ES-I3 (cell line): ENCODE data around the gene DNAH12.
"Not testable (repeated sequence)": the region's sequence is repeated elsewhere in the genome, so short reads cannot be mapped to it uniquely, and the experiment has no call there.

ENCODE experiments used
- H3K36me3 ChIP-seq: 2 replicates; pipeline ENCODE4 v1.6.1; 2013; ENCODE audit warnings: mild to moderate bottlenecking, low read length, control low read depth, moderate library complexity; ENCODE audit not compliant: insufficient read depth
- H3K4me1 ChIP-seq: 2 replicates; pipeline ENCODE4 v1.6.1; 2013; ENCODE audit warnings: mild to moderate bottlenecking, control low read depth, low read length; ENCODE audit not compliant: insufficient read depth
- H3K9ac ChIP-seq: 2 replicates; pipeline ENCODE4 v1.6.1; 2013; ENCODE audit warnings: low read depth, mild to moderate bottlenecking, low read length, moderate library complexity
- H3K9me3 ChIP-seq: 2 replicates; pipeline ENCODE4 v1.6.1; 2013; ENCODE audit warnings: mild to moderate bottlenecking, low read length, moderate library complexity; ENCODE audit not compliant: control insufficient read depth, insufficient read depth

Gene DNAH12

GRCh38 chr3:57354768-57355167 lies 189.4 kb downstream of the DNAH12 start:
- Histone ChIP-seq H3K9ac (no peak overlapping the region), H3K9me3 (no peaks in the 10 kb centered on the region), H3K4me1 (no peaks in the 10 kb centered on the region)

GRCh38 chr3:57350271-57350670 lies 193.9 kb downstream of the DNAH12 start:
- no peaks in the 10 kb centered on the region for H3K4me1 ChIP-seq

More at GRCh38 chr3:57354768-57355167, 189.4 kb downstream of the DNAH12 start:
- H3K36me3 ChIP-seq, result no peaks in the 10 kb centered on the region

GRCh38 chr3:57339071-57339642 lies 205.0 kb downstream of the DNAH12 start:
- H3K4me1 ChIP-seq, H3K9me3 ChIP-seq, H3K9ac ChIP-seq, H3K36me3 ChIP-seq: not testable (repeated sequence)

More at GRCh38 chr3:57350271-57350670, 193.9 kb downstream of the DNAH12 start:
- Histone ChIP-seq H3K9ac (no peak overlapping the region), H3K36me3 (no peaks in the 10 kb centered on the region), H3K9me3 (no peaks in the 10 kb centered on the region)

- H3K36me3 ChIP-seq, H3K9me3 ChIP-seq, H3K9ac ChIP-seq, H3K4me1 ChIP-seq: not testable (repeated sequence)
These were observed 205.7 kb downstream of the DNAH12 start for GRCh38 chr3:57338272-57339070.

GRCh38 chr3:57335283-57335938 lies 208.7 kb downstream of the DNAH12 start:
- Histone ChIP-seq H3K9me3 (no peaks in the 10 kb centered on the region; the same call in 1 of the 2 replicates), H3K9ac (no peak overlapping the region)

GRCh38 chr3:57331078-57331610 lies 213.0 kb downstream of the DNAH12 start:
- no peaks in the 10 kb centered on the region for H3K4me1 ChIP-seq
- H3K36me3 ChIP-seq, result no peaks in the 10 kb centered on the region
- no peaks in the 10 kb centered on the region for H3K9me3 ChIP-seq
- H3K9ac ChIP-seq, result no peak overlapping the region

More at GRCh38 chr3:57335283-57335938, 208.7 kb downstream of the DNAH12 start:
- Histone ChIP-seq H3K4me1 (no peaks in the 10 kb centered on the region), H3K36me3 (no peaks in the 10 kb centered on the region)

GRCh38 chr3:57326498-57326897 lies 217.6 kb downstream of the DNAH12 start:
- not testable (repeated sequence) for H3K9me3 ChIP-seq

GRCh38 chr3:57314204-57314603 lies 229.9 kb downstream of the DNAH12 start:
- no peaks in the 10 kb centered on the region for H3K36me3 ChIP-seq
- no peaks in the 10 kb centered on the region for H3K4me1 ChIP-seq

More at GRCh38 chr3:57326498-57326897, 217.6 kb downstream of the DNAH12 start:
- H3K4me1 ChIP-seq, H3K36me3 ChIP-seq, H3K9ac ChIP-seq: not testable (repeated sequence)

GRCh38 chr3:57309769-57310360 lies 234.3 kb downstream of the DNAH12 start:
- no peaks in the 10 kb centered on the region for H3K4me1 ChIP-seq
- H3K36me3 ChIP-seq, result no peaks in the 10 kb centered on the region
- H3K9ac ChIP-seq, result no peak overlapping the region
- H3K9me3 ChIP-seq, result no peaks in the 10 kb centered on the region

More at GRCh38 chr3:57314204-57314603, 229.9 kb downstream of the DNAH12 start:
- no peak overlapping the region for H3K9ac ChIP-seq
- no peaks in the 10 kb centered on the region for H3K9me3 ChIP-seq

- H3K9me3 ChIP-seq, H3K4me1 ChIP-seq, H3K36me3 ChIP-seq, H3K9ac ChIP-seq: not testable (repeated sequence)
These were observed 240.6 kb downstream of the DNAH12 start for GRCh38 chr3:57303520-57303919.

- no peaks in the 10 kb centered on the region for H3K36me3 ChIP-seq
- H3K9me3 ChIP-seq, result no peaks in the 10 kb centered on the region
- H3K9ac ChIP-seq, result no peak overlapping the region
- no peaks in the 10 kb centered on the region for H3K4me1 ChIP-seq
These were observed 246.1 kb downstream of the DNAH12 start for GRCh38 chr3:57298041-57298440.

GRCh38 chr3:57292897-57293526 lies 251.1 kb downstream of the DNAH12 start:
- no peaks in the 10 kb centered on the region for H3K9me3 ChIP-seq
- no peaks in the 10 kb centered on the region for H3K36me3 ChIP-seq
- H3K4me1 ChIP-seq, result no peaks in the 10 kb centered on the region
- H3K9ac ChIP-seq, result no peak overlapping the region

- Histone ChIP-seq H3K9me3 (no peaks in the 10 kb centered on the region), H3K4me1 (no peaks in the 10 kb centered on the region), H3K9ac (no peak within 1 kb of the TSS), H3K36me3 (no peaks in the 10 kb centered on the region)
These were observed 251.8 kb downstream of the DNAH12 start, which contains the start of gene ASB14 for GRCh38 chr3:57292159-57292896. Gene ASB14 (minus strand): TSS chr3:57292685. CDS start chr3:57292033, 652 bp downstream.
